Tibial nerve (tissue), 4 donors: Measurements from ENCODE around the gene SEC31A.
"Not testable (repeated sequence)": the region's sequence is repeated elsewhere in the genome, so short reads cannot be mapped to it uniquely, and the experiment has no call there.

Experiments
- CTCF ChIP-seq, 5 experiments: fragments of 200-600 bp in 3 of 5; fragments of 450-650 bp in 2 of 5; sonication (generic) in 3 of 5; IDR thresholded peaks; one replicate each; pipeline ENCODE4 v1.5.1; 2016 to 2019; ENCODE audit warnings: antibody characterized with exemption in 5 of 5, mild to moderate bottlenecking in 3 of 5, moderate library complexity in 2 of 5
- EP300 ChIP-seq, 2 donors: sonication (generic); formaldehyde crosslinking; IDR thresholded peaks; one replicate each; pipeline ENCODE4 v1.6.1; 2017; ENCODE audit warnings: antibody characterized with exemption in 2 of 2, mild to moderate bottlenecking in 1 of 2
- POLR2A ChIP-seq, 2 donors: fragments of 450-650 bp; IDR thresholded peaks; one replicate each; pipeline ENCODE4 v1.6.1; 2017; ENCODE audit warnings: antibody characterized with exemption in 2 of 2, mild to moderate bottlenecking in 2 of 2, moderate library complexity in 2 of 2

- not testable (repeated sequence) for TF ChIP-seq CTCF, POLR2A, EP300 (IDR thresholded peaks at IDR 0.05)
Observed at GRCh38 chr4:82860487-82860886, 30.5 kb downstream of the SEC31A start.
